Testis (tissue), 2 donors: ENCODE measurements around the gene SLITRK3.
"Not testable (repeated sequence)": the region's sequence is repeated elsewhere in the genome, so short reads cannot be mapped to it uniquely, and the experiment has no call there.

ENCODE experiments used
- CTCF ChIP-seq, 3 experiments: fragments of 450-650 bp in 2 of 3; fragments of 200-600 bp in 1 of 3; sonication (generic) in 1 of 3; IDR thresholded peaks; one replicate each; pipeline ENCODE4 v1.5.1; 2016 to 2019; ENCODE audit warnings: antibody characterized with exemption in 3 of 3, mild to moderate bottlenecking in 2 of 3, moderate library complexity in 1 of 3
- POLR2A ChIP-seq: fragments of 450-650 bp; IDR thresholded peaks from one replicate; pipeline ENCODE4 v1.6.1; 2017; ENCODE audit warnings: antibody characterized with exemption, mild to moderate bottlenecking, moderate library complexity

- not testable (repeated sequence) for TF ChIP-seq POLR2A; CTCF (IDR thresholded peaks at IDR 0.05)
Observed at GRCh38 chr3:165139918-165140317, 56.3 kb downstream of the SLITRK3 start.
